Stimulated activated effector memory CD8-positive, alpha-beta T cell treated with anti-CD3 and anti-CD28 coated beads, Interleukin-12 subunit alpha, Interleukin-12 subunit beta, amount 100 ng/mL, for 72 hours (primary cell): ENCODE data around the gene PYHIN1.
A peak's percentile ranks its signal among the peaks of the same experiment; 100 is the strongest.

ENCODE experiments used
- ATAC-seq: fragments of 150-1000 bp; cut with Tn5 transposase; 2 replicates; pipeline ENCODE4 v1.10.0; 2021
- DNase-seq, 2 donors: peaks; one replicate each; pipeline ENCODE4 v3.0.0; 2021 to 2022; ENCODE audit warnings: low spot score in 2 of 2
- H3K27ac Mint-ChIP-seq: one replicate; pipeline ENCODE4 v1.8.0; 2022; ENCODE audit warnings: mild to moderate bottlenecking, mixed read lengths
- H3K36me3 Mint-ChIP-seq: one replicate; pipeline ENCODE4 v1.8.0; 2022; ENCODE audit warnings: mild to moderate bottlenecking, mixed read lengths
- H3K4me1 Mint-ChIP-seq: one replicate; pipeline ENCODE4 v1.8.0; 2022; ENCODE audit warnings: mixed read lengths
- H3K4me3 Mint-ChIP-seq: one replicate; pipeline ENCODE4 v1.8.0; 2022; ENCODE audit warnings: mild to moderate bottlenecking, mixed read lengths
- H3K9me3 Mint-ChIP-seq: one replicate; pipeline ENCODE4 v1.8.0; 2022; ENCODE audit warnings: mixed read lengths

Gene PYHIN1

GRCh38 chr1:158931055-158931737 lies at the start of gene PYHIN1:
Gene PYHIN1 (plus strand): TSS chr1:158931552. CDS start chr1:158936911, 5,359 bp downstream.
- Mint-ChIP-seq H3K36me3 (peaks cover 14% of the 10 kb centered on the region), H3K27ac (peak within 1 kb of the TSS; percentile 82), H3K4me1 (peaks cover 57% of the 10 kb centered on the region), H3K9me3 (peaks cover 9% of the 10 kb centered on the region), H3K4me3 (peak within 1 kb of the TSS; percentile 70)
- ATAC-seq = peak; percentile 83
- DNase-seq = no peak

- no peaks in the 10 kb centered on the region for H3K9me3 Mint-ChIP-seq
- no peak overlapping the region for H3K4me3 Mint-ChIP-seq
- no peaks in the 10 kb centered on the region for H3K4me1 Mint-ChIP-seq
- H3K36me3 Mint-ChIP-seq = no peaks in the 10 kb centered on the region
- ATAC-seq (no peak), DNase-seq (no peak)
- no peak overlapping the region for H3K27ac Mint-ChIP-seq
Measured at GRCh38 chr1:158893654-158894053, 37.7 kb upstream of the PYHIN1 start.

GRCh38 chr1:158898722-158899121 lies 32.6 kb upstream of the PYHIN1 start:
- no peaks in the 10 kb centered on the region for H3K36me3 Mint-ChIP-seq
- no peak overlapping the region for H3K27ac Mint-ChIP-seq
- H3K4me1 Mint-ChIP-seq = peaks cover 12% of the 10 kb centered on the region
- peaks cover 3% of the 10 kb centered on the region for H3K9me3 Mint-ChIP-seq
- no peak for ATAC-seq
- no peak overlapping the region for H3K4me3 Mint-ChIP-seq
- DNase-seq = no peak

GRCh38 chr1:158901623-158902022 lies 29.7 kb upstream of the PYHIN1 start:
- peak overlapping the region; percentile 5 for H3K4me3 Mint-ChIP-seq
- peaks cover 3% of the 10 kb centered on the region for H3K9me3 Mint-ChIP-seq
- no peak for DNase-seq
- no peak overlapping the region for H3K27ac Mint-ChIP-seq
- H3K36me3 Mint-ChIP-seq = no peaks in the 10 kb centered on the region
- peak; percentile 99 for ATAC-seq
- peaks cover 12% of the 10 kb centered on the region for H3K4me1 Mint-ChIP-seq

- Mint-ChIP-seq H3K9me3 (peaks cover 23% of the 10 kb centered on the region), H3K27ac (no peak overlapping the region), H3K36me3 (no peaks in the 10 kb centered on the region), H3K4me1 (no peaks in the 10 kb centered on the region), H3K4me3 (no peak overlapping the region)
- DNase-seq (no peak), ATAC-seq (no peak)
Measured at GRCh38 chr1:158916085-158916484, 15.3 kb upstream of the PYHIN1 start.

- H3K4me3 Mint-ChIP-seq = peak overlapping the region; percentile 2
- peaks cover 33% of the 10 kb centered on the region for H3K4me1 Mint-ChIP-seq
- H3K9me3 Mint-ChIP-seq = peaks cover 16% of the 10 kb centered on the region
- DNase-seq (no peak), ATAC-seq (peak; percentile 22)
- H3K36me3 Mint-ChIP-seq = peaks cover 11% of the 10 kb centered on the region
- peak overlapping the region; percentile 84 for H3K27ac Mint-ChIP-seq
Measured at GRCh38 chr1:158924677-158925076, 6.7 kb upstream of the PYHIN1 start.

- Mint-ChIP-seq H3K36me3 (peaks cover 9% of the 10 kb centered on the region), H3K4me3 (peak overlapping the region; percentile 70), H3K9me3 (peaks cover 9% of the 10 kb centered on the region), H3K27ac (peak overlapping the region; percentile 82), H3K4me1 (peaks cover 52% of the 10 kb centered on the region)
- ATAC-seq (peak; percentile 85), DNase-seq (peak; percentile 24 to 61)
Measured at GRCh38 chr1:158930504-158930903, 848 bp upstream of the PYHIN1 start.

- Mint-ChIP-seq H3K36me3 (peaks cover 23% of the 10 kb centered on the region), H3K9me3 (peaks cover 3% of the 10 kb centered on the region), H3K4me3 (peak overlapping the region; percentile 70), H3K4me1 (peaks cover 49% of the 10 kb centered on the region), H3K27ac (peak overlapping the region; percentile 82)
- peak in 1 of 2 donors; percentile 66 for DNase-seq
- ATAC-seq = peak; percentile 81
Measured at GRCh38 chr1:158932171-158932570, 819 bp downstream of the PYHIN1 start.

GRCh38 chr1:158933621-158934020 lies 2.3 kb downstream of the PYHIN1 start:
- DNase-seq (no peak), ATAC-seq (peak; percentile 62)
- Mint-ChIP-seq H3K4me1 (peaks cover 49% of the 10 kb centered on the region), H3K4me3 (peak overlapping the region; percentile 70), H3K36me3 (peaks cover 38% of the 10 kb centered on the region), H3K27ac (peak overlapping the region; percentile 57), H3K9me3 (peaks cover 2% of the 10 kb centered on the region)

- Mint-ChIP-seq H3K27ac (peak overlapping the region; percentile 9), H3K4me3 (no peak overlapping the region), H3K4me1 (peaks cover 70% of the 10 kb centered on the region), H3K9me3 (no peaks in the 10 kb centered on the region), H3K36me3 (peaks cover 92% of the 10 kb centered on the region)
- ATAC-seq (no peak), DNase-seq (no peak)
Measured at GRCh38 chr1:158939180-158939579, 7.8 kb downstream of the PYHIN1 start.

GRCh38 chr1:158941317-158941716 lies 10.0 kb downstream of the PYHIN1 start:
- DNase-seq = no peak
- peaks cover 99% of the 10 kb centered on the region for H3K36me3 Mint-ChIP-seq
- peaks cover 60% of the 10 kb centered on the region for H3K4me1 Mint-ChIP-seq
- ATAC-seq = peak; percentile 32
- no peak overlapping the region for H3K4me3 Mint-ChIP-seq
- H3K9me3 Mint-ChIP-seq = no peaks in the 10 kb centered on the region
- H3K27ac Mint-ChIP-seq = peak overlapping the region; percentile 65

GRCh38 chr1:158942490-158942889 lies 11.1 kb downstream of the PYHIN1 start:
- Mint-ChIP-seq H3K9me3 (no peaks in the 10 kb centered on the region), H3K36me3 (peaks cover 99% of the 10 kb centered on the region), H3K4me1 (peaks cover 71% of the 10 kb centered on the region), H3K4me3 (no peak overlapping the region), H3K27ac (no peak overlapping the region)
- DNase-seq = no peak
- ATAC-seq = peak; percentile 76

- Mint-ChIP-seq H3K36me3 (peaks cover 99% of the 10 kb centered on the region), H3K4me3 (no peak overlapping the region)
- DNase-seq = no peak
Measured at GRCh38 chr1:158943059-158943458, 11.7 kb downstream of the PYHIN1 start.

GRCh38 chr1:158945061-158945460 lies 13.7 kb downstream of the PYHIN1 start:
- no peak overlapping the region for H3K4me3 Mint-ChIP-seq
- H3K36me3 Mint-ChIP-seq = peaks cover 97% of the 10 kb centered on the region
- no peak for DNase-seq
- ATAC-seq = no peak
- peak overlapping the region; percentile 43 for H3K27ac Mint-ChIP-seq
- peaks cover 66% of the 10 kb centered on the region for H3K4me1 Mint-ChIP-seq
- H3K9me3 Mint-ChIP-seq = no peaks in the 10 kb centered on the region

More at GRCh38 chr1:158943059-158943458, 11.7 kb downstream of the PYHIN1 start:
- Mint-ChIP-seq H3K4me1 (peaks cover 73% of the 10 kb centered on the region), H3K9me3 (no peaks in the 10 kb centered on the region), H3K27ac (no peak overlapping the region)
- no peak for ATAC-seq

GRCh38 chr1:158946785-158947184 lies 15.4 kb downstream of the PYHIN1 start:
- peaks cover 63% of the 10 kb centered on the region for H3K4me1 Mint-ChIP-seq
- no peak overlapping the region for H3K4me3 Mint-ChIP-seq
- no peak overlapping the region for H3K27ac Mint-ChIP-seq
- no peaks in the 10 kb centered on the region for H3K9me3 Mint-ChIP-seq
- no peak for ATAC-seq
- peaks cover 97% of the 10 kb centered on the region for H3K36me3 Mint-ChIP-seq
- DNase-seq = no peak

GRCh38 chr1:158951956-158952355 lies 20.6 kb downstream of the PYHIN1 start:
- no peak for DNase-seq
- peaks cover 3% of the 10 kb centered on the region for H3K9me3 Mint-ChIP-seq
- peaks cover 35% of the 10 kb centered on the region for H3K4me1 Mint-ChIP-seq
- H3K4me3 Mint-ChIP-seq = no peak overlapping the region
- peaks cover 58% of the 10 kb centered on the region for H3K36me3 Mint-ChIP-seq
- no peak overlapping the region for H3K27ac Mint-ChIP-seq
- ATAC-seq = no peak
